Activated CD4-positive, alpha-beta T cell treated with anti-CD3 and anti-CD28 coated beads for 48 hours (primary cell): ENCODE measurements around the gene AZIN2.
"Not testable (repeated sequence)": the region's sequence is repeated elsewhere in the genome, so short reads cannot be mapped to it uniquely, and the experiment has no call there.

Source experiments
- DNase-seq: peaks from one replicate; pipeline ENCODE4 v3.0.0-alpha.2; 2020

Gene AZIN2

DNA sequence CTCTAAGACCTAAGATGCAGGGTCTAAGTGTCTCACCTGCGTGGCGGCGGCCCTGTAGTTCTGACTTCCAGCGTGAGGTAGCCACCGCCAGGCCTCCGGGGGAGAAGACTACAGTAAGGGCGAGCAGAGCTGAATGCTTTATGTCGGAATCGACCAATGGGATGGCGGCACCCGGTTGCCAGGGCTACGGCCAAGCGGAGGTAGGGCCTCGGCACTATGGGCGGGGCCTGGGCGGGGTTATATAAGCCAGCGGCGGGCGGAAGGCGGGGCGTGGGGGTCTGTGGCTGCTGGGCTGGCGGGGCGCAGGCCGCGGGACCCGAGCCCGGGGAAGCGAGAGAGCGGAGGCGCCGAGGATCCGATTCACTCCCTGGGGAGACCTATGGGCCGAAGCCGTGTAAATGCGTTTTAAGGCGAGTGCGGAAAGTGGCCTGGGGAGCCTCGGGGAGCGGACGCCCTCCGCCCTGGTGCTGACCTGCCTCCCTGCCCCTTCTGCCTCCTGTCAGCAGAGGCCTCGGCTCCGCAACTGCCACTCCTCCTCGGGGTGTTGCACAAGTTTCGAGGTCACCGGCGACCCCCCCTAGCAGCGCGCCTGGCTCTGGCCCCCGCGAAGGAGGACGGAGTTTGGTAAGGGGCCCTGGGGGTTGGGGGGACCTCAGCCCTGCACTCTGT, at the start of gene AZIN2:
Gene AZIN2 (plus strand): TSS at position 269 of the 669 bp plus-strand sequence. CDS start 1,097 bp downstream, outside the sequence.
- DNase-seq = peak; percentile 99

DNA sequence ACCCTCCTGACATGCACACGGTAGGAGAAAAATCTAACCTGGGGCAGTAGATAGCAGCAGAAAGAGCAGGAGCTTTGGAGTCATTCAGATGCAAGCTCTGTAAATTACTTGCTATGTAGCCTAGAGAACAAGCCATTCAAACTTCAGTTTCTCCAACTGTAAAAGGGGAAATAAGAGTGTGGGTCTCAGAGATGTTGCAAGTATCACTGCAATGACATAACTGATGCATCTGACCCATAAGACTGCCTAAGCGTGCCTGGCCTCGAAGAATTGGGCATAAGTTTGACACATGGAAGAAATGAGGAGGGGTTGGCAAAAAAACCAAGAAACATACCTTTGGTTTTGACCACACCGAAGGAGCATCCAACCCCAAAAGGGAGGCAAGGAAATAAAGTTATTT, 49.4 kb upstream of the AZIN2 start:
- DNase-seq = no peak

DNA sequence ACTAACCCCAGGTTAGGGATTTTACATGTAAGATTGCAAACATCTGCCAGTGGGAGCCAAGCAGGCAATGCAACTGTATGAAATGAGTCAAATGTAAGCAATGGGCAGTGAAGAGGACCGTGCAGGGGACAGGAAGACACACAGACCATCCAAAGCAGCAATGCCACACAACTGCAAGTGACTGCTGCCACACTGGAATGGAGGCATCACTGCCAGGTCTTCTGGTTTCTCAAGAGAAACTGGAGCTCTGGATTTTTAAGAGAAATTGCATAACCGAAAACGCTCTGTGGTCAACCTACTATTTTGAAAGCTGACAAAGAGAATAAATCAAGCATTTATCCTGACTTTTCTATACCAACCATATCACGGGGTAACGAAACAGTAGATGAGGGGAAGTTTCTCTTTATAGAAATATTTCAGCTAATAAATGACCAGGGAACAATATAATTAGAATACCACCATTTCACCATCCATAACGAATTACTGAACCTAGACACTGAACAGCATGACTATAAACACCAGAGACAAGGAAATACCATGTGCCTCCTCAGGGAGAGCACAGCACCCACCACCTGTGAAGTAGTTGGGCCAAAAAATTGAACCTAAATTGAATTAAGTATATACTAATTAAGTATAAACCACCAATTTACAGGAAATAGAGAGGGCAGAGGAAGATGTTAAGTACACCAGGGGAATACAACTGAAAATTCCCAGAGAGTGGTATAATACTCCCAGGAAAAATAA, 48.7 kb upstream of the AZIN2 start:
- DNase-seq = no peak

DNA sequence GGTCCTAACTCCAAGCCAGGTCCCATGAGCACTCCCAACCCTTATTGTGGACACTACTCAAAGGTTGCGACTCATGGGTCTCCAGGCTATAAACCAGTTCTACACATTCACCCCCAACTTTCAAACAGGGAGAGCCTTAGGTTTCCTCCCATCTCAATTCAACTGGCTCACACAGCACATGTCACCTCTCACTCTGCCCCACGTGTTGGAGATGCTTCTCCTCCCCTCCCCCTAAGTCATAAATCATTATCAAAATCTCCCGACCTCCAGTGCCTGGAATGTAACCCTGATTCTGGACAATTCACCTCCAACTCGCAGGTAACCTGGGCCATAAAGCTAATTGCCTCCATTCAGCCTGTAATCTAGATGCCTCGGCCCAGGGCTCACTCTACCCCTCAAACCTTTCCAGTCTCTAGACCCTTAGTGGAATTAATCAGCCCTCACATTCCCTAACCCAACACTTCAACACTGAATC, 44.9 kb upstream of the AZIN2 start:
- DNase-seq = peak; percentile 27

DNA sequence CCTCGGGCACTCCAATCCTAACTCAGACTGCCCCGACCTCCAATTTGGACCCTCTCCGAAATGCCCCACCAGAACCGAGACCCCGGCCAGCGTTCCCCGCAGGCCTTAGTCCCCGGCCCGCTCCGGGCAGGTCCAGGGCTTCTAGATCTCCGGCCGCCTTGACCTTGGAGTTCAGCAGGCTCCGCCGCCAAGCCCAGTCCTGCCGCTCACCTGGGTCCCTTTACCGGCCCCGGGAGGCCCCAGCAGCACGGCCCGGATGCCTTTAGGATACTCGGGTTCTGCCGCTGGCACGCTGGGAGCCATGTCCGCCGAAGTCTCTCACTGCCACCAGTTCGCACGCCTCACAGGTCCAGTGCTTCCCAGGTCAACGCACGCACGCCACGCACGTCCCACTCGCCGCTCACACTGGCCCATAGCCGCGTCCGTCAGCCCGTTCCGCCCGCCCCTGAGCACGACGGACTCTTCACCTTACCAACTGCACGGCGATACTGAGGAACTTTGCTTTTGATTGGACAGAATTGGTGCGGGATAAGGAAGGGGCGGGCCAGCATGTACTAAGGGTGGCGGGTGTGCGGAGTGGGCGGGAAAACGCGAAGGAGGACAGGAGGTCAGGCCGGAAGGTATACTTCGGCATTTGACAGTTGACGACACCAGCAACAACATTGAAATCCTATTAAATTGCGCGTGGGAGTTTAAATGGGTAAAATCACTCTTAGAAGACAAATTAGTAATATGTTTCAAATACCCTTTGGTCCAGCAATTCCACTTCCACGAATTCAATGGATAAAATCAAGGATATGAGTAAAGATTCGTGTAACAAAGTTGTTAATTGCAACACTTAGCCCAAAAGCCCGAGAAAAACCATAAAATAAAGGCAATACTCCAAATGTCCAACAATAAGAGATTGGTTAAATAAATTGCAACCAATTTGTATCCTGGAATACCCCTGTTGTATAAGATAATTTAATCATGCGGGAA, 44.1 kb upstream of the AZIN2 start, which contains the start of gene AK2:
Gene AK2 (minus strand): TSS at position 358 of the 978 bp plus-strand sequence. CDS start 55 bp downstream, at position 303.
- peak; percentile 96 for DNase-seq

DNA sequence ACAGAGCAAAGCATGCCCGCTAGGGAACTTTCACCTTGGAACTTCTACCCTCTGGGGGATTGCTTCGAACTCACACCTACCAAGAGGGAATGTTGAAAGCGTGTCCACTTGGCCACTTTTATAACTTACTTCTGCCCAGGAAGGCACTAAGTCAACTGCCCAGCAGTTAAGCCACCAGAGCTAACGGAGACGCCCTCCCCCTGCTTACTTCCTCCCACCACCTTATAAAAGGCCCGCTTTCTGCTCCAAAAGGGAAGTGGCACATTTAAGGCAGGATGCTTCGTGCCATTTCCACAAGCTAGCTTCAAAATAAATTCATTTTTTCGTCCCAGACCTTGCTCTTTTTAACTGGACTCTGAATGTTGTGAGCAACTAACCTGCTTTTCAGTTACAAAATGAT, 41.1 kb upstream of the AZIN2 start:
- DNase-seq = no peak

DNA sequence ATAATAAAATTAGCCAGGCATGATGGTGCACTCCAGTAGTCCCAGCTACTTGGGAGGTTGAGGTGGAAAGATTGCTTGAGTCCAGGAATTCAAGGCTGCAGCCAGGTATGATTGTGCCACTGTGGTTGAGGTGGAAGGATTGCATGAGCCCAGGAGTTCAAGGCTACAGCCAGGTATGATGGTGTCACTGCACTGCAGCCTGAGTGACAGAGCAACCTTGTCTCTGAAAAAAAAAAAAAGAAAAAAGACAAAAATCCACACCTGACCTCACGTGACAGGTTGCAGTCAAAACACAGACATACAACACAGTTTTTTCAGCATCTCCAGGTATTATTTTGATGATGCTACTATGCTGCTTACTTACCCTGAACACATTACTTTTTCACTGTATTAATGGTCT, 39.9 kb upstream of the AZIN2 start:
- no peak for DNase-seq

DNA sequence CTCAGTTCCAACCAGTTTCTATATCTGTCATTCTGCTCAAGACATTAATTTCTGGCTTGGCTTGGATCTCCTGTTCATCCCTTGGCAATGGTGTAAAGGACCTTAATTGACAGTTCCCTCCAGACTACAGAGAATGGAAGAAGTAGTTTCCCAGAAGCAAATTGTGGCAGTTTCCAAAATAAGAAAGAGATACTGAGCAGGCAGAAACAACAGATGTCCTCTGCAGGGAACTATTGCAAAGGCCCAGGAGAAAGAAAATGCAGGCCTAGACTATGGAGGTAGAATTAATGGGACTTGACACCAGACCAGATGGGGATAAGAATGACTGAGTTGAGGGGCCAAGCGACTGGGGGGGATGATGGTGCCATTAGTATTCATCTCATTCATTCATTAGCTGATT, 38.1 kb upstream of the AZIN2 start:
- DNase-seq = no peak

DNA sequence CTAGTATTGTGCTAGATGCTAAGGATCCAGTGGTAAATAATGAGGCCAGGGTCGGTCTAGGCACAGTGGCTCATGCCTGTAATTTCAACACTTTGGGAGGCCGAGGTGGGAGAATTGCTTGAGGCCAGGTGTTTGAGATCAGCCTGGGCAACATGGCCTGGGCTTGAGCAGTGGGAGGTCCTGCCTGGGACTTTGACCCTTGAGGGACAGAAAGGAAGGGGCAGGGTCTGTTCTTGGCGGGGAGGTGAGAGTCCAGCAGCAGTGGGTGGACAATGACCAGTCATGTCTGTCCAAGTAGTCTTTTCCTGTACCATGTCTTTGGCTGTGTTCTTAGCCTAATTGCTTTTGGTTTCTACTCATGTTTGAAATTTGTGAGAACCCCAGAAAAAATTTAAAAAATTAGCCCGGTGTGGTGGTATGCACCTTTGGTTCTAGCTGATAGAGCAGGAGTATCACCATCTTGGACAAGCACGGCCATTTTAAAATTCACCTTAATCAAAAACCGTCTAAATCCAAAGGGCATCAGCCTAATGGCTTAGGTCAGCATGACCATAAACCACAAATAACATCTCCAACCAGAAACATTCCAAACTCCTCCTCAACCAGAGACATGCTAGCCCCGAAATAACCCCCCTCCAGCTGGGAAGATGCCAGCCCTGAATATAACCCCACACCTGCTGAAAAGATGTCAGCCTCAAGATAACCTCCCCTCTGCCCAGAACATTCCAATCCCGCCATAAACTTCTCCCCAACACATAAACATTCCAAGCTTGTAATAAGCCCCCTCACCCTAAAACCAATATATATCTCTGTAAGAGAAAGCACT, 37.5 kb upstream of the AZIN2 start:
- no peak for DNase-seq

DNA sequence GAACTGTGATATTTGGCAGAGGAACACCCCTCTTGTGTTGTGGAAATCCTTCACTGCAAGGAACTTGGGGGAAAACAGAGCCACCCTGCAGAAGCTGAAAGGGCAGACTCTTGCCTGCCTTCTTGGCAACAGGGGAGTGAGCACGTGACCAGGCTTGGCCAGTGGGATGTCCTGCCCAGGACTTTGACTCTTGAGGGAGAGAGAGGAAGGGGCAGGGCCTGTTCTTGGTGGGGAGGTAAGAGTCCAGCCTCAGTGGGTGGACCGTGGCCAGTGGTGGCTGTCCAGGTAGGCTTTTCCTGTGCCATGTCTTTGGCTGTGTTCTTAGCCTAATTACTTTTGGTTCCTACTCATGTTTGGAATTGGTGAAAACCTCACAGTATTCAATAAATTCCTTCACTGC, 35.7 kb upstream of the AZIN2 start:
- DNase-seq = no peak

DNA sequence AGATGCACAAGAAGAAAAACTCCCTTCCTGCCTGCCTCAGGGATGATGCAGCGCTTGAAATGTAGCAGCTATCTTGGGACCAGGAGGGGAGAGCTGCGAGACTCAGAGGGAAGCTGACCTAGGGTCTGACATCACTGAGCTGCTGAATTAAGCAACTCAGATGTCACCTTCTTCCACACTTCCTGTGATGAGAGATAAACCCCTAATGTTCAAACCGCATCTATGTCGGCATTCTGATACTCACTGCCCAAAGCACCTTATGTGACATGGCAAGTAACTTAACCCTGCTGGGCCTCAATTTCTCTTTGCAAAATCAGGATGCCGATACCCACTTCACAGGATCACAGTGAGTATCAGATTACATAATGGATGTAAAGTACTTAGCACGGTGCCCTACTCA, 35.1 kb upstream of the AZIN2 start:
- no peak for DNase-seq

DNA sequence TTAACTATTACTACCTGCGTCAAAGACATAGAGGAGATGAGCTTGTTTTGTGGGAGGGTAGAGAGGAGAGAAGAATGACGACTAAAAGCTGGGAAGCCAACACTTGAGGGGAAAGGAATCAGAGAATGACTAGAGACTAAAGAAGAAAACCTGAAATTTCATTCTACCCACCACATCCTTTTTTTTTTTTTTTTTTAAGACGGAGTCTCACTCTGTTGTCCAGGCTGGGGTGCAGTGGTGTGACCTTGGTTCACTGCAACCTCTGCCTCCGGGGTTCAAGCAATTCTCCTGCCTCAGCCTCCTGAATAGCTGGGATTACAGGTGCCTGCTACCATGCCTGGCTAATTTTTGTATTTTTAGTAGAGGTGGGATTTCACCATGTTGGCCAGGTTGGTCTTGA, 34.7 kb upstream of the AZIN2 start:
- not testable (repeated sequence) for DNase-seq

DNA sequence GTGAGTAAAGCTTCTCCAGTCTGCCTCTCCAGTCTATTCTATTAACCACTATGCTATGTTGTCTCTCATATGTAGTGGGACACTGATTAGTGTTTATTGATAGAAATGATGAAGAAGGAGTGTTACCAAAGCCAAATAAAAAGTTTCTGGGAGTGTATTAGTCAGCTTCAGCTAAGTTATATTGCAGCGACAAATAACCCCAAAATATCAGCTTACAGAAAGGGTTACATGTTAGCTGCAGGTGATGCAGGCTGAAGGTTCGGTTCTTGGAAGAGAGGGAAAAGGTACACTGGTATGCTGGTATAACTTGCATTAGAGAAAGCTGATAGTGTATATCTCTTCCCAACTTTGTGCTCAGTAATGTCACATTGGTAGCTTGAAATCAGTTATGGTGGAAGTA, 33.7 kb upstream of the AZIN2 start:
- no peak for DNase-seq

DNA sequence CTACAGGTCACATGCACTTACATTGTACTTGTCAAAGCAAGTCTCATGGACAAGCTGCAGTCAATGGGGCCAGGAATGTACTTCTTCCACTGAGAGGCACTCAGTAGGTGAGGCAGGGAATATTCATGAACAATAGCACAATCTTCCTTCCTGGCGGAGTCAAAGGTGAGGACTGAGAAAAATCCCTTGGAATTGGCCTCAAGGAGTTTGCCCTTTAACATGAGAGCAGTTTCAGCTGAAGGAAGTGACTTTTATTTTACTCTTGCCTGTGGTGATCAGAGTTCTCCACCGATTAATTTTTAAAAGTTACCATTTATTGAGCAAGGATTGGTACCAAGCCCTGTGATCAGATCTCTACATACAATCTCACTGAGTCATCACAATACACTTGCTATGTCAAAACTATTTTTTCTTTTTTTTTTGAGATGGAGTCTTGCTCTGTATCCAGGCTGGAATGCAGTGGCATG, 33.1 kb upstream of the AZIN2 start:
- no peak for DNase-seq

DNA sequence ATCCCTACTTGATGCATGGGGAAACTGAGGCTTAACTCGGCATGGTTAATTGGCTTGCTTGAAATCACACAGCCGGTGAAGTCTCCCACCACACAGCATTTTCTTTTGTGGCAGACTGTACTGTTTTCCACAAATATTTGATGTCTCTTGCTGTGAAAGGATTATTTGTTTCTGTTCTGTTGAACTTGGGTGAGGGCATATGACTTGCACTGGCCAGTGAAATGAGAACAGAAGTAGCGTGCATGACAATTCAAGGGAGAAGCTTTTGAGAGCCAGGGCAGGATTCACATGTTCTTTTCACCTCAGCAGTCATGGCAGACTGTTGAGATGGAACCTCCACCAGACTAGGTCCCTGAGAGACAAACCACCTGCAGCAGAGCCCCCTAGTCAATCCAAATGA, 32.5 kb upstream of the AZIN2 start:
- DNase-seq = no peak

DNA sequence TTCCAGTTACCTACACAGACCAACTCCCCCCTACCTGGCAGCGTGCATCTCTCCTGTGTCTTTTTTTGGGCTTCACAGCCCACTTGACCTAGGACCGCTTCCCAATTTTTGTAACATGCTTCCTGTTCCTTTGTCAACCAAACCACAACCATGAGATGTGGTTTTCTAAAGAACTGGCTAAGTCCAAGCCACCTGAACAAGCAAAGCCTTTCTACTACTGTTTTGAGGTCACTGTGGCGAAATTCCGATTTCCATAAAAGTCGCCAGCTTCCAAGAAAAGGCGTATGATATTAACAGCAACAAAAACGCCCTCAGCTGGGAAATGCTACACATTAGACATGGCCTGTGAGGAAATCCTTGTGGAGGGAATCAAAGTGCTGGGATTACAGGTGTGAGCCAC, 31.6 kb upstream of the AZIN2 start:
- no peak for DNase-seq

DNA sequence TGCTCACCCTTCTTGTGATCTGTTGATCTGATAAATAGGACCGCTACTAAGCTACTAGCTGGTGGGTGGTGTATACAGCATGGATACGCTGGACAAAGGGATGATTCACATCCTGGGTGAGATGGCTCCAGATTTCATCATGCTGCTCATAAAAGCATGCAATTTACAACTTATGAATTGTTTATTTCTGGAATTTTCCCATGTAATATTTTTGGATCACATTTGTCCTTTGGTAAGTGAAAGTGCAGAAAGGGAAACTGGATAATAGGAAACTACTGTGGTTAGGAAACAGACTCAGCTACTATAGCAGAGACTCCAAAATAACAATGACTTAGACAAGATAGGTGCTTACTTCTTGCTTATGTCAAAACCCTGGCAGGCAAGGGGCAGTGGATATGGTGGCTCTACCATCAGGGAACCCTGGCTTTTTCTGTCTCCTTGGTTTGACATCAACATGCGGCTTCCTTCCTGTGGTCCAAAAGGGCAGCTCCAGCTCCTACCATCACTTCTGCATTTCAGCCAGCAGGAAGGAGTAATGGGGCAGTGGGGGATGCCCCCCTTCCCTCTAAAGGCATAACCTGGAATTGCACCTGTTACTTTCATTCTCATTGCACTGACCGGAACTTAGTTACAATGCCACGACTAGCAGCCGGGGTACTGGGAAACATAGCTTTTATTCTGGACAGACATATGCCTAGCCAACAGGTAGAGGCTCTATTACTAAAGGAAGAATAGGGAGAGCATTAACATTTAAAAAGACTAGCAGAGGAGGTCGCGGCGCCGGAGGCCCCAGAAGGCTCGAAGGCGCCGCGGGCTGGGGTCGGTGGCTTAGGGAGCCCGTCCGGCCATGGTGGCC, 30.5 kb upstream of the AZIN2 start:
- DNase-seq = no peak

DNA sequence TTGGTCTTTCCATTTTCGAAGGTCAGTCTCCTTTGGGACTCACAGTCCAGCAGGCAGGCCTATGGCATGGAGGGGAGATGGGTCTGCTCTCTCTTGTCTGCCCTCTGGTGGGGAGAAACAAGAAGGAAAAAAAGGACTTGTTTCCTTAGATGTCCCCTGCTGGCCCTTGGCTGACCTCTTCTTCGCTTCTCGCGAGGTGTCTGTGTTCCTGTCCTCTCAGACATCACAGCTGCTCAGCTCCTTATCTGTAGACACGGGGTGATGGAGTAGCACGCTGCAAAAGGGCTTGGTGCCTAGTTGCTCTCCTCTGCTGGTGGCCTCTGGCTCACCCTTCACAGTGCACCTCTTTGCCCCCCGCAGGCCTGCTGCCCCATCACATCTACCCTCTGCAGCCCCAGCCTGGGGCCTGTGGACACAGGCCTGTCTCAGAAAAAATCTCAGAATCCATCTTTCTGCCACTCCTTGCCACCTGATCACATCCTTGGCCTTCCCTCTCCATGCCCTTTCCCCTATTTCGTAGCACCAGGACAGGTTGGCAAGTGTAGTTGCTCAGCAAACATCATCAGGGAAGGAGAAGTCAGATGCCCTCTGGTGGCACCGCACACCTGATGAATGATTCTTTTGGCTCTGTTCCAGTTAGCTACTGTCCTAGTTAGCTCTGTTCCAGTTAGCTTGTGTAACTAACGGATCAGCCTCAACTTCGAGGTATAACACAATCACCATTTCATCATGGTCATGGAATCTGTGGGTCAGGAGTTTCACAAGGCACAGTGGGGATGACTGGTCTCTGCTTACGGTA, 25.5 kb upstream of the AZIN2 start:
- peak; percentile 36 for DNase-seq

DNA sequence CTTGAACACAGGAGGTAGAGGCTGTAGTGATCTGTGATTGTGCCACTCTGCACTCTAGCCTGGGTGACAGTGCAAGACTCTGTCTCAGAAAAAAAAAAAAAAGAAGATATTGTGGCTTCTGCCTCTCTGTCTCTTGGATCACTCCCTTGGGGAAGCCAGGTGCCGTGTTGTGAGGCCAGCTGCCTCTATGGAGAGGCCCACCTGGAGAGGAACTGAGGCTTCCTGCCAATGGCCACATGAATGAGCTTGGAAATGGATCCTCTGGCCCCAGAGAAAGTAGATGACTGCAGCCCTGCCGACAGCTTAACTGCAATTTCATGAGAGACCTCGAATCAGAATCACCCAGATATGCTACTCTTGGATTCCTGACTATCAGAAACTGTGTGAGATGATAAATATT, 24.5 kb upstream of the AZIN2 start:
- DNase-seq = no peak

DNA sequence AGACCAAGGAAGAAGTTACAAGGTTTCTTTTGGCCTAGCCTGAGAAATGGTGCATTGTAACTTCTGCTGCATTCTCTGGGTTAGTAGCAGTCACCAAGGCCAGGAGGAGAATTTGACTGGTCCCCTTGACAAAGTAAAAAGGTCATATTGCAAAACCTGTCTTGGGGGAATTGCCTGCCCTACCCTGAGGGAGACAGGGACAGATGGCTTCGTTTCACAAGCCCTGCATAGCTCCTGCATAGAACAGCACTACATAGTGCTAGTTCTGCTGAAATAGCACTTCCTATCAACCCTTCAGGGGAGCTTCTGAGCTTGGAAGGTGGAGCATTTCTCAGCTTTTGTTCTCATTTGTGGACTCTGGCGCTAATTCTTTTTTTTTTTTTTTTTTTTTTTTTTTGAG, 23.9 kb upstream of the AZIN2 start:
- no peak for DNase-seq
